B cell (primary cell): ENCODE results near the gene FAM216B. TPM values are rescaled to one million over a fixed set of nuclear protein-coding genes. Genes with fewer than 3 reads are reported as not detected.

Source experiments
- ATAC-seq: fragments of 200-7000 bp; cut with Tn5 transposase; one replicate; pipeline ENCODE4 v1.10.0; 2021; ENCODE audit warnings: low read depth, mild to moderate bottlenecking, moderate number of reproducible peaks, moderate library complexity
- CTCF ChIA-PET: fragments of 350-600 bp; sonication (Branson Sonifier 250); formaldehyde crosslinking; loops from one replicate; lab custom pipeline; 2021; ENCODE audit warnings: antibody characterized with exemption, inconsistent platforms; lab: Charles Lee
- POLR2A ChIA-PET: fragments of 350-600 bp; sonication (Branson Sonifier 250); formaldehyde crosslinking; loops from one replicate; lab custom pipeline; 2021; ENCODE audit warnings: antibody characterized with exemption; lab: Charles Lee
- DNase-seq: peaks from one replicate; pipeline ENCODE4 v3.0.0; 2013
- H2AFZ ChIP-seq: 2 replicates; pipeline ENCODE4 v1.6.1; 2012; ENCODE audit warnings: mild to moderate bottlenecking, low read depth, low read length; ENCODE audit not compliant: insufficient read depth, poor library complexity, severe bottlenecking
- H3K27ac ChIP-seq, 2 donors: 1 replicate in 1 of 2; 2 replicates in 1 of 2; pipeline ENCODE4 v1.5.1; 2012 to 2013; ENCODE audit warnings: low read length in 2 of 2, mild to moderate bottlenecking in 2 of 2, moderate library complexity in 1 of 2
- H3K27me3 ChIP-seq, 4 experiments: fragments of 200-600 bp in 1 of 4; sonication (generic) in 1 of 4; replicated peaks in 1 of 4; 1 replicate in 2 of 4; 2 replicates in 2 of 4; pipeline versions ENCODE4 v1.6.1 to v1.7.0; 2013 to 2016; ENCODE audit warnings: low read length in 3 of 4, mild to moderate bottlenecking in 2 of 4, mixed read lengths in 1 of 4, moderate library complexity in 1 of 4; ENCODE audit not compliant: insufficient read depth in 4 of 4, control insufficient read depth in 3 of 4; ENCODE audit errors: control extremely low read depth in 1 of 4
- H3K36me3 ChIP-seq, 2 experiments: replicated peaks in 1 of 2; 1 replicate in 1 of 2; 2 replicates in 1 of 2; pipeline versions ENCODE4 v1.6.1 to v1.7.1; 2013; ENCODE audit warnings: low read length in 1 of 2; ENCODE audit not compliant: insufficient read depth in 2 of 2, control insufficient read depth in 1 of 2; ENCODE audit errors: control extremely low read depth in 1 of 2, extremely low read depth in 1 of 2
- H3K4me1 ChIP-seq, 2 donors: fragments of 200-600 bp in 1 of 2; sonication (generic) in 1 of 2; 1 replicate in 1 of 2; 2 replicates in 1 of 2; pipeline versions ENCODE4 v1.5.1 to v1.6.1; 2013 to 2017; ENCODE audit warnings: low read length in 2 of 2; ENCODE audit not compliant: control insufficient read depth in 2 of 2, insufficient read depth in 2 of 2
- H3K4me2 ChIP-seq: replicated peaks from 2 replicates; pipeline ENCODE3; 2012; ENCODE audit warnings: mild to moderate bottlenecking, low read depth, low read length; ENCODE audit not compliant: poor library complexity, severe bottlenecking
- H3K4me3 ChIP-seq, 5 experiments: fragments of 200-600 bp in 1 of 5; sonication (generic) in 1 of 5; 1 replicate in 3 of 5; 2 replicates in 2 of 5; pipeline versions ENCODE4 v1.5.1 to v1.7.0; 2011 to 2016; ENCODE audit warnings: low read length in 4 of 5, mild to moderate bottlenecking in 4 of 5, low read depth in 2 of 5, control low read depth in 1 of 5, moderate library complexity in 1 of 5; ENCODE audit not compliant: insufficient read depth in 1 of 5; ENCODE audit errors: control extremely low read depth in 1 of 5, extremely low read depth in 1 of 5
- H3K79me2 ChIP-seq: fragments of 200-600 bp; sonication (generic); one replicate; pipeline ENCODE4 v1.6.0; 2016; ENCODE audit warnings: low read length; ENCODE audit not compliant: control insufficient read depth, insufficient read depth
- H3K9ac ChIP-seq: fragments of 200-600 bp; sonication (generic); 2 replicates; pipeline ENCODE4 v1.6.1; 2017; ENCODE audit warnings: mild to moderate bottlenecking, low read length, moderate library complexity
- H3K9me3 ChIP-seq, 3 donors: one replicate each; pipeline versions ENCODE4 v1.6.1 to v1.7.1; 2013; ENCODE audit warnings: low read length in 2 of 3; ENCODE audit not compliant: control insufficient read depth in 2 of 3, insufficient read depth in 1 of 3; ENCODE audit errors: control extremely low read depth in 1 of 3
- H4K20me1 ChIP-seq: 2 replicates; pipeline ENCODE4 v1.6.0; 2012; ENCODE audit warnings: mild to moderate bottlenecking, low read length; ENCODE audit not compliant: insufficient read depth, control insufficient read depth, poor library complexity, severe bottlenecking
- H3K27ac Mint-ChIP-seq: one replicate; pipeline ENCODE4 v1.8.0; 2021; ENCODE audit warnings: mixed read lengths
- H3K27me3 Mint-ChIP-seq: one replicate; pipeline ENCODE4 v1.8.0; 2021; ENCODE audit warnings: mixed read lengths
- H3K4me1 Mint-ChIP-seq: one replicate; pipeline ENCODE4 v1.8.0; 2021; ENCODE audit warnings: mixed read lengths
- H3K4me3 Mint-ChIP-seq: one replicate; pipeline ENCODE4 v1.8.0; 2021; ENCODE audit warnings: mixed read lengths
- H3K9me3 Mint-ChIP-seq: one replicate; pipeline ENCODE4 v1.8.0; 2022; ENCODE audit warnings: mixed read lengths; ENCODE audit not compliant: insufficient read depth
- CTCF ChIP-seq: fragments of 200-600 bp; IDR thresholded peaks from one replicate; pipeline ENCODE4 v1.8.0; 2022; ENCODE audit warnings: antibody characterized with exemption, mild to moderate bottlenecking
- EZH2 ChIP-seq: IDR thresholded peaks from 2 replicates; pipeline ENCODE4 v1.6.1; 2012; ENCODE audit warnings: borderline replicate concordance, low read depth, mild to moderate bottlenecking, moderate library complexity, low read length; ENCODE audit not compliant: insufficient read depth, poor library complexity, severe bottlenecking
- WGBS: methylation state at CpG from one replicate; pipeline ENCODE4 v1.1.5; 2013; ENCODE audit warnings: missing lambda C conversion rate; ENCODE audit not compliant: insufficient coverage; 5-methylcytosine and 5-hydroxymethylcytosine counted together
- intact Hi-C: fragments of 100-400 bp; cut with micrococcal nuclease; formaldehyde crosslinking; loops from one replicate; pipeline ENCODE4 v1.10.0; 2022
- polyA plus RNA-seq: library from polyadenylated mRNA; depleted of rRNA; stranded (reverse); fragments of >200 nt; gene quantifications from 2 replicates; pipeline ENCODE4 v1.2.3, GENCODE V29; 2012
- total RNA-seq, 2 donors: library from RNA; stranded (reverse); fragments of 120-200 nt in 1 of 2; gene quantifications; 1 replicate in 1 of 2; 2 replicates in 1 of 2; pipeline versions ENCODE4 v1.2.3 to v1.2.4, GENCODE V29; 2013 to 2022

FAM216B gene
- total and polyA plus RNA-seq, 2 donors (not counting 1 experiment from before 2014, with no cell fraction given), result not detected

- intact Hi-C loops, result no loop called here
- no peak overlapping the region for H2AFZ ChIP-seq
- H3K27me3 ChIP-seq, result no peaks in the 10 kb centered on the region
- Mint-ChIP-seq H3K27ac (no peak overlapping the region), H3K4me3 (no peak overlapping the region), H3K9me3 (peaks cover 2% of the 10 kb centered on the region), H3K4me1 (no peaks in the 10 kb centered on the region), H3K27me3 (peaks cover 33% of the 10 kb centered on the region)
- ChIA-PET CTCF (no interaction called here), POLR2A (no interaction called here)
- WGBS, result 94% methylated on average over 4 of the region's 5 CpGs
- H3K4me3 ChIP-seq, result no peak overlapping the region
- TF ChIP-seq CTCF (no peak), EZH2 (no peak)
- no peak for DNase-seq
- no peak overlapping the region for H3K4me2 ChIP-seq
- no peaks in the 10 kb centered on the region for H3K79me2 ChIP-seq
- H3K27ac ChIP-seq, result no peak overlapping the region
- H4K20me1 ChIP-seq, result no peaks in the 10 kb centered on the region
- H3K9ac ChIP-seq, result no peak overlapping the region
- no peaks in the 10 kb centered on the region for H3K4me1 ChIP-seq
- no peak for ATAC-seq
- H3K36me3 ChIP-seq, result no peaks in the 10 kb centered on the region
- peaks cover 0 to 5% (median 0%) of the 10 kb centered on the region in 3 donors for H3K9me3 ChIP-seq
Measured at GRCh38 chr13:42777467-42777866, 3.9 kb upstream of the FAM216B start.

GRCh38 chr13:42780044-42780443 lies 1.3 kb upstream of the FAM216B start:
- Histone ChIP-seq H3K9ac (no peak overlapping the region), H3K4me3 (no peak overlapping the region), H3K27me3 (peaks cover 0 to 3% (median 0%) of the 10 kb centered on the region in 4 experiments), H3K4me2 (no peak overlapping the region), H3K79me2 (no peaks in the 10 kb centered on the region), H3K9me3 (peaks cover 0 to 5% (median 0%) of the 10 kb centered on the region in 3 donors), H3K27ac (no peak overlapping the region), H3K36me3 (no peaks in the 10 kb centered on the region), H4K20me1 (no peaks in the 10 kb centered on the region), H3K4me1 (no peaks in the 10 kb centered on the region), H2AFZ (no peak overlapping the region)
- intact Hi-C loops, result no loop called here
- ATAC-seq (no peak), DNase-seq (no peak)
- no peaks in the 10 kb centered on the region for H3K9me3 Mint-ChIP-seq
- POLR2A ChIA-PET, result no interaction called here
- CTCF ChIA-PET, result no interaction called here
- H3K27me3 Mint-ChIP-seq, result peaks cover 20% of the 10 kb centered on the region
- H3K27ac Mint-ChIP-seq, result no peak overlapping the region
- H3K4me3 Mint-ChIP-seq, result no peak overlapping the region
- TF ChIP-seq CTCF, result no peak
- no peak for TF ChIP-seq EZH2
- no peaks in the 10 kb centered on the region for H3K4me1 Mint-ChIP-seq
- WGBS, result no CpG with 5 or more reads among the region's 1 CpG
